Measurements from ENCODE around the gene ZNF273. TPM values are rescaled to one million over a fixed set of nuclear protein-coding genes. Genes with fewer than 3 reads are reported as not detected.

The ZNF273 gene
- total RNA-seq, 3 donors from 2014 or later = 6.9 to 21.7 (median 18.0) TPM

DNA sequence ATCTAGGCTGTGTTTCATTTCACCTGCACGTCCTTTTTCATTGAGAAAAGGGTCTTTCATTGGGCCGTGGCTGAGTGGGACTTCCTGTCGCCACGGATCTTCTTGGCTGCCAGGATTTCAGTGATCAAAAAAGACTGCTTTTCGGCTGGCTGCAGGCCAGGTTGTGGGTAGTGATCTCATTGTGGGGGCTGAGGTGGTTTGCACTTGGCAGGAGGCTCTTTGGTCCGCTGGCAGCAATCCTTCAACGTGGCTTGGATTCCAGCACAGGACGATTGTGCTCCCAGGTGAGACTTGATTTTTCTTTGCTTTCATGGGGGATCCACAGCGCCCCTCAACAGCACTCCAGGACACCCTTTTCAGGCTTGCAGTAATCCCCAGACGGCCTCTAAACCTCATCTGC lies 29.0 kb upstream of the ZNF273 start:
- peak overlapping the region in 1 of 3 donors; percentile 33 for H3K4me3 ChIP-seq
- peaks cover 0 to 2% of the 10 kb centered on the region in 2 donors for H3K9me3 ChIP-seq
- TF ChIP-seq CTCF (IDR thresholded peaks at IDR 0.05) (no peak), POLR2AphosphoS5 (IDR thresholded peaks at IDR 0.05) (no peak), POLR2A (IDR thresholded peaks at IDR 0.05) (no peak)
- no peaks in the 10 kb centered on the region for H3K27me3 ChIP-seq
- H3K27ac ChIP-seq = no peak overlapping the region
- H3K36me3 ChIP-seq = no peaks in the 10 kb centered on the region
- H3K4me1 ChIP-seq = no peaks in the 10 kb centered on the region
- peak in 1 of 2 donors; percentile 39 for DNase-seq (ENCODE audit: low spot score in 2 of 2)
- intact Hi-C loops (cut with DNase I; ENCODE audit: low total_unique reads) = no loop called here

DNA sequence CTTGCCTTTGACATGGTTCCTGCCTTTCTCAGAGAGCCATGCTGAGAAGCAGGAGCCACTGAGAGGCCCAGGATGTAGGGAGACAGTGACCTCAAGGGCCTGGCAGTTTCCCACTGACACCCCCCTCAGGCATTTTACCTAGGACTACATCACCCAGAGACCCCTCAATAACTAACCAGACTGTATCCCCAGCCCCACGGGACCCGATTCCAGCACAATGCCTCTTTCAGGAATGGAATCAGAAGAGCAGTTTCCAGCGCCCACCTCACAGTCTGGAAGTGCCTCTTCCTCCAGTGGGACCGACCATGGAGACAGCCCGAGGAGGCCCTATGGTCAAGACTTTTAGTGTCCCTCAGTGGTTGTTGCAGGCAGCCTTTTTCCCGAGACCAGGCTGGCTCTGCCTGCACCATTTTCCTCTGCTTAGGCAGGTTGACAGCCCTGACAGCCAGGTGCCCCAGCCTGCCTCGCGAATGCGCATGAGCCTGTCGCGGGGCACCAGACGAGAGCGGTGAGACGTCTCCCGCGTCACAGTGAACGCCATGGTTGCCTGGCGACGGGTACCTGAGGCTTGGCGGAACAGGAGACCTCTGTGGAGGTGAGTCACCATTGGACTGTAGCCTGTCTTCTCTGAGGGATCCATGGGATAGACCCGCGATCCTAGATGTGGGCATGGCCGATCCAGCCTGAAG lies 28.4 kb upstream of the ZNF273 start:
- H3K4me1 ChIP-seq = no peaks in the 10 kb centered on the region
- H3K4me3 ChIP-seq = no peak overlapping the region
- peaks cover 0 to 2% of the 10 kb centered on the region in 2 donors for H3K9me3 ChIP-seq
- no peak for DNase-seq (ENCODE audit: low spot score in 2 of 2)
- no peaks in the 10 kb centered on the region for H3K27me3 ChIP-seq
- intact Hi-C loops (cut with DNase I; ENCODE audit: low total_unique reads) = no loop called here
- TF ChIP-seq CTCF (IDR thresholded peaks at IDR 0.05) (no peak), POLR2A (IDR thresholded peaks at IDR 0.05) (no peak), POLR2AphosphoS5 (IDR thresholded peaks at IDR 0.05) (no peak)
- no peaks in the 10 kb centered on the region for H3K36me3 ChIP-seq
- H3K27ac ChIP-seq = no peak overlapping the region

- no peak for DNase-seq (ENCODE audit: low spot score in 2 of 2)
- Histone ChIP-seq H3K4me3 (no peak overlapping the region), H3K9me3 (peaks cover 0 to 2% of the 10 kb centered on the region in 2 donors), H3K4me1 (no peaks in the 10 kb centered on the region), H3K36me3 (no peaks in the 10 kb centered on the region), H3K27me3 (no peaks in the 10 kb centered on the region), H3K27ac (no peak overlapping the region)
- intact Hi-C loops (cut with DNase I; ENCODE audit: low total_unique reads) = no loop called here
- TF ChIP-seq POLR2AphosphoS5 (IDR thresholded peaks at IDR 0.05) (no peak), CTCF (IDR thresholded peaks at IDR 0.05) (no peak)
These were observed 27.8 kb upstream of the ZNF273 start for GRCh38 chr7:64875258-64875657.

GRCh38 chr7:64875658-64876406 lies 27.2 kb upstream of the ZNF273 start:
- intact Hi-C loops (cut with DNase I; ENCODE audit: low total_unique reads) = no loop called here
- no peak overlapping the region for H3K4me3 ChIP-seq
- peaks cover 0 to 2% of the 10 kb centered on the region in 2 donors for H3K9me3 ChIP-seq
- H3K27me3 ChIP-seq = no peaks in the 10 kb centered on the region
- no peak for DNase-seq (ENCODE audit: low spot score in 2 of 2)
- H3K4me1 ChIP-seq = no peaks in the 10 kb centered on the region
- H3K36me3 ChIP-seq = no peaks in the 10 kb centered on the region
- no peak for TF ChIP-seq POLR2AphosphoS5 (IDR thresholded peaks at IDR 0.05)
- no peak for TF ChIP-seq CTCF (IDR thresholded peaks at IDR 0.05)
- H3K27ac ChIP-seq = no peak overlapping the region

Measured in breast epithelium (tissue), 4 donors.